Activated B cell treated with CpG ODN at 0.5 μM for 24 hours (primary cell): ENCODE measurements around the gene INSYN1. TPM values are rescaled to one million over a fixed set of nuclear protein-coding genes. Genes with fewer than 3 reads are reported as not detected.

Experiments
- ATAC-seq: fragments of 200-7000 bp; cut with Tn5 transposase; one replicate; pipeline ENCODE4 v1.10.0; 2021; ENCODE audit warnings: low read depth, mild to moderate bottlenecking, moderate library complexity
- CTCF ChIA-PET: fragments of 350-600 bp; sonication (Branson Sonifier 250); formaldehyde crosslinking; loops from one replicate; lab custom pipeline; 2021; ENCODE audit warnings: antibody characterized with exemption; lab: Charles Lee
- POLR2A ChIA-PET: fragments of 350-600 bp; sonication (Branson Sonifier 250); formaldehyde crosslinking; loops from one replicate; lab custom pipeline; 2021; ENCODE audit warnings: antibody characterized with exemption; lab: Charles Lee
- DNase-seq: peaks from one replicate; pipeline ENCODE4 v3.0.0; 2022
- H3K27ac Mint-ChIP-seq: one replicate; pipeline ENCODE4 v1.8.0; 2020; ENCODE audit warnings: mixed read lengths
- H3K27me3 Mint-ChIP-seq: one replicate; pipeline ENCODE4 v1.8.0; 2021; ENCODE audit warnings: mixed read lengths
- H3K36me3 Mint-ChIP-seq: one replicate; pipeline ENCODE4 v1.8.0; 2021; ENCODE audit warnings: low read depth, mixed read lengths
- H3K4me1 Mint-ChIP-seq: one replicate; pipeline ENCODE4 v1.8.0; 2021; ENCODE audit warnings: mixed read lengths
- H3K4me3 Mint-ChIP-seq: one replicate; pipeline ENCODE4 v1.8.0; 2020; ENCODE audit warnings: mild to moderate bottlenecking, mixed read lengths
- H3K9me3 Mint-ChIP-seq: one replicate; pipeline ENCODE4 v1.8.0; 2020; ENCODE audit warnings: mixed read lengths
- intact Hi-C: fragments of 100-400 bp; cut with micrococcal nuclease; formaldehyde crosslinking; loops from one replicate; pipeline ENCODE4 v1.15.1; 2024
- total RNA-seq: library from RNA; stranded (reverse); gene quantifications from 2 replicates; pipeline ENCODE4 v1.2.3, GENCODE V29; 2022
- TF ChIP-seq, protein P1 (sequence below): fragments of 200-600 bp; IDR thresholded peaks from one replicate; pipeline ENCODE4 v1.8.0; 2022; ENCODE audit warnings: antibody characterized with exemption, mild to moderate bottlenecking

The INSYN1 gene
- total RNA-seq, 1 donor from 2014 or later = not detected

DNA sequence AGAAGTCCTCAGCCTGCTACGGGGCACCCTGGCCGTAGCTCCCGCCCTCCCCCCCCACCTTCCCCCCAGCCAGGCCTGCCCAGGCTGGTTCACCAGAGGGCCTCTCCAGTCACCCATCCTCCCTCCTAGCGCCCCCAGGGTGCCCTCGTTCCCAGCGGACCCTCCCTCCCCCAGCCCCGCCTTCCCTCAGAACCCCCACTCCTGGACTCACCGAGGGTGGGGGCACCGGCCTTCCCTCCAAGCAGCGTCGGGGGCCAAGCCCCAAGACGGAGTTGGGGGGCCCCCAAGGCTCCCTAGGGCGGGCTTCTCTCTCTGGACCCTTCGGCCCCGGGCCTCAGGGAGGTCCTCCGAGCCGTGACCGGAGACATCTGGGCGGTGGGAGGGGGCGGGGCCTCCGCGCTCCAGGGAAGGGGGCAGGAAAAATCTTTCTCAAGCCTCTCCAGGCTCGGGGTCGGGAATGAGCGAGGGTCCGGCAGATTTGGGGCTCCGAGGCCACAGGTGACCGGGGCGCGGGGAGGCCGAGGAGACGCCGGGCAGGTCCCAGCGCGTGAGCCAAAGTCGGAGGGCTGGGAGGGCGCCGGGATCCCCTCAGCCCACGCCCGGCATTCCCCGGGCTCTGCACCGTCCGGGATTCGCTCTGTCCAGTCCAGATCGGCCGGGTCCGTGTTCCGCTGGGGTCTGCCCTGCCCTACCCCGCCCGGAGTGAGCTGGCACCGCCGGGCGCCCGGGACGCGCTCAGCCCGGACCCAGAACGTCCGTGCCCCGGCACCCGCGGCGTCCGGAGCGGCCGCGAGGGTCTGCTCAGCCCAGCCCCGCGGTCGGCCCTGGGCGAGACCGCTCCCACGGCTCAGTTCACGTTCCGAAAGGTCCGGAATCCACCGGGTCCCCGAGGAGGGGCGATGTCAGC is 999 bp downstream of the INSYN1 start:
- no peaks in the 10 kb centered on the region for H3K9me3 Mint-ChIP-seq
- peaks cover 2% of the 10 kb centered on the region for H3K4me1 Mint-ChIP-seq
- CTCF ChIA-PET = no interaction called here
- H3K27me3 Mint-ChIP-seq = peaks cover 39% of the 10 kb centered on the region
- DNase-seq = no peak
- H3K27ac Mint-ChIP-seq = no peak overlapping the region
- ATAC-seq = no peak
- intact Hi-C loops = no loop called here
- POLR2A ChIA-PET = no interaction called here
- no peak overlapping the region for H3K4me3 Mint-ChIP-seq
- TF ChIP-seq, protein P1, sequence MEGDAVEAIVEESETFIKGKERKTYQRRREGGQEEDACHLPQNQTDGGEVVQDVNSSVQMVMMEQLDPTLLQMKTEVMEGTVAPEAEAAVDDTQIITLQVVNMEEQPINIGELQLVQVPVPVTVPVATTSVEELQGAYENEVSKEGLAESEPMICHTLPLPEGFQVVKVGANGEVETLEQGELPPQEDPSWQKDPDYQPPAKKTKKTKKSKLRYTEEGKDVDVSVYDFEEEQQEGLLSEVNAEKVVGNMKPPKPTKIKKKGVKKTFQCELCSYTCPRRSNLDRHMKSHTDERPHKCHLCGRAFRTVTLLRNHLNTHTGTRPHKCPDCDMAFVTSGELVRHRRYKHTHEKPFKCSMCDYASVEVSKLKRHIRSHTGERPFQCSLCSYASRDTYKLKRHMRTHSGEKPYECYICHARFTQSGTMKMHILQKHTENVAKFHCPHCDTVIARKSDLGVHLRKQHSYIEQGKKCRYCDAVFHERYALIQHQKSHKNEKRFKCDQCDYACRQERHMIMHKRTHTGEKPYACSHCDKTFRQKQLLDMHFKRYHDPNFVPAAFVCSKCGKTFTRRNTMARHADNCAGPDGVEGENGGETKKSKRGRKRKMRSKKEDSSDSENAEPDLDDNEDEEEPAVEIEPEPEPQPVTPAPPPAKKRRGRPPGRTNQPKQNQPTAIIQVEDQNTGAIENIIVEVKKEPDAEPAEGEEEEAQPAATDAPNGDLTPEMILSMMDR = no peak
- no peaks in the 10 kb centered on the region for H3K36me3 Mint-ChIP-seq

DNA sequence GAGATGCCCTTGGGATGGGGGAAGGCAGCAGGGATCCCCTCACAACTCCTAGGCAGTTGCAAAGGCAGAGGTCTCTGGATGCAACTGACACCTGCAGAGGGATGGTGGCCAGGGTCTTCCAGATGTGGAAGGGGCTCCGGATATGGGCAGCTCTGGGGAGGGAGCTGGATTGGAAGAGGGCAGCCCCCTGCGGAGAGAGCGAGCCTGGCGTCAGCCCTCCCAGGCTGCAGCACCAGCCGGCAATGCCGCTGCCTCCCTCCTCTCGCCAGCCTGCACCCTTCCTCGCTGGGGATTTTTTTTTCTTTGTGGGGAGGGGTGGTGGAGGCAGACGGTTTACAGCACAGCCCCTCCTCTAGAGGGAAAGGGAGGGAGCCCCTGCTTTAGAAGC is 1.6 kb downstream of the INSYN1 start:
- POLR2A ChIA-PET = no interaction called here
- DNase-seq (no peak), ATAC-seq (no peak)
- Mint-ChIP-seq H3K36me3 (no peaks in the 10 kb centered on the region), H3K27me3 (peaks cover 42% of the 10 kb centered on the region), H3K27ac (no peak overlapping the region), H3K4me1 (peaks cover 2% of the 10 kb centered on the region), H3K4me3 (no peak overlapping the region), H3K9me3 (no peaks in the 10 kb centered on the region)
- TF ChIP-seq, protein P1 = no peak
- CTCF ChIA-PET = no interaction called here
- intact Hi-C loops = no loop called here

DNA sequence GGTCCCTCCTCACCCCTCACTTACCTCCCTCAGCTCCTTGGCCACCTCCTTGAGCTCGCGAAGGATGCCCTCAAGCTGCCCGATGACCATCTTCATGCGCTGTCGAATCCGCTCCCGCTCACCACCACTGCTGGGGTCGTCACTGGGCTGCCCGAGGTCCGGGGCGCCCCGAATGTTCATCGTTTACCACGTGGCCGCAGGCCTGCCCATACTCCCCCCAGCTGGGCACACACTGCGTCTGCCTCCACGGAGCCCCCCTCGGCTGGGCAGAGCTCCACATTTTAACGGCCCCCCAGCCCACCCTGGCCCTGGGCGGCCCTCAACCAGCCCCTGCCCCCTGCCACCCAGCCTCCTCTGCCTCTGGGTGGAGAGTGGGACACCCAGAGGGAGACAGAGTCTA is 2.2 kb downstream of the INSYN1 start:
- H3K27me3 Mint-ChIP-seq = peaks cover 39% of the 10 kb centered on the region
- H3K4me3 Mint-ChIP-seq = no peak overlapping the region

DNA sequence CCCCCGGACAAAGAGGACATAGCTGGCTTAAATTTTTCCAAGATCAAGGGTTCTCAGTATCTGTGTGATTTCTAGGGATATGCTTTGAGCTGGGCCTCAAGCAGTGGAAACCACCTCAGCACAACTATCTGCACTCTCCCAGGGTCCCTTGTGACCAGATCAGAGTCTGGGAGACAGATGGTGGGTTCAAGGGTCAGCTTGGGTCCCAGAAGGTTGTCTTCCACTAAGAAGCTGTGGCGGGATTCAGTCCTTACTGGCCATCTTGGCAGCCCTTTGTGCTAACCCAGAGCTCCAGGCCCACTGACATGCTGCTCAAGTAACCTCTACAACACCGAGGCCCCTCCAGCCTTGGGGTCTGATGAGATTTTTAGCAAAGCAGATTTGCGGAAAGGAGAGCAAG is 2.7 kb downstream of the INSYN1 start:
- Mint-ChIP-seq H3K4me1 (peaks cover 2% of the 10 kb centered on the region), H3K27ac (no peak overlapping the region), H3K27me3 (peaks cover 35% of the 10 kb centered on the region), H3K36me3 (no peaks in the 10 kb centered on the region), H3K4me3 (no peak overlapping the region), H3K9me3 (no peaks in the 10 kb centered on the region)
- intact Hi-C loops = no loop called here
- ATAC-seq (no peak), DNase-seq (no peak)
- TF ChIP-seq, protein P1 = no peak
- CTCF ChIA-PET = no interaction called here
- POLR2A ChIA-PET = no interaction called here

More for the DNA sequence above, 2.2 kb downstream of the INSYN1 start:
- ChIA-PET CTCF (no interaction called here), POLR2A (no interaction called here)
- intact Hi-C loops = no loop called here
- TF ChIP-seq, protein P1 = no peak
- Mint-ChIP-seq H3K9me3 (no peaks in the 10 kb centered on the region), H3K4me1 (peaks cover 2% of the 10 kb centered on the region), H3K36me3 (no peaks in the 10 kb centered on the region), H3K27ac (no peak overlapping the region)
- DNase-seq = no peak
- no peak for ATAC-seq

DNA sequence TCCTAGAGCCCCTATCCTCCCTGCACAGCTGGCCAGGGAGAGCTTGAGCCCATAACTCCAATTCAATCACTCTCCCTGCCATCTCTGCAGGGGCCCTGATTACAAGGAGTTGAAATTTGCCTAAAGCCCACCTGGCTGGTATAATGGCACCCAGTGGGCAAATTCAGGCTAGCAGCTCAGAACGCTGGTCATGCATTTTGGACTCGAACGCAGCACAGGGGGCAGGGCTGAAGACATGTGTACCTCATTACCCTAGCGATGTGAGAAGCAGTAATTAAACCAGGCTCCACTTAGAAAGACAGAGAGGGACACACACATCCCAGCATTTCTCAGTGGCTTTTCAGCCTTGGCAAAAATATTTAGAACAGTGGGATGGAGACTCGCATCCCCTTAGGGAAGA is 3.2 kb downstream of the INSYN1 start:
- H3K4me1 Mint-ChIP-seq = peaks cover 2% of the 10 kb centered on the region
- TF ChIP-seq, protein P1 = no peak
- ATAC-seq = no peak
- intact Hi-C loops = no loop called here
- ChIA-PET CTCF (no interaction called here), POLR2A (no interaction called here)
- H3K27ac Mint-ChIP-seq = no peak overlapping the region
- H3K27me3 Mint-ChIP-seq = peaks cover 35% of the 10 kb centered on the region
- DNase-seq = no peak
- H3K9me3 Mint-ChIP-seq = no peaks in the 10 kb centered on the region
- H3K4me3 Mint-ChIP-seq = no peak overlapping the region
- H3K36me3 Mint-ChIP-seq = no peaks in the 10 kb centered on the region
